NCI-H345 treated with DMSO at 0.1 percent for 48 hours (cell line): Measurements from ENCODE around the gene ZNF48.

Experiments used
- DNase-seq: peaks from one replicate; lab custom pipeline; 2025; ENCODE audit not compliant: unreplicated experiment; lab: John Stamatoyannopoulos, UW

The ZNF48 gene

DNA sequence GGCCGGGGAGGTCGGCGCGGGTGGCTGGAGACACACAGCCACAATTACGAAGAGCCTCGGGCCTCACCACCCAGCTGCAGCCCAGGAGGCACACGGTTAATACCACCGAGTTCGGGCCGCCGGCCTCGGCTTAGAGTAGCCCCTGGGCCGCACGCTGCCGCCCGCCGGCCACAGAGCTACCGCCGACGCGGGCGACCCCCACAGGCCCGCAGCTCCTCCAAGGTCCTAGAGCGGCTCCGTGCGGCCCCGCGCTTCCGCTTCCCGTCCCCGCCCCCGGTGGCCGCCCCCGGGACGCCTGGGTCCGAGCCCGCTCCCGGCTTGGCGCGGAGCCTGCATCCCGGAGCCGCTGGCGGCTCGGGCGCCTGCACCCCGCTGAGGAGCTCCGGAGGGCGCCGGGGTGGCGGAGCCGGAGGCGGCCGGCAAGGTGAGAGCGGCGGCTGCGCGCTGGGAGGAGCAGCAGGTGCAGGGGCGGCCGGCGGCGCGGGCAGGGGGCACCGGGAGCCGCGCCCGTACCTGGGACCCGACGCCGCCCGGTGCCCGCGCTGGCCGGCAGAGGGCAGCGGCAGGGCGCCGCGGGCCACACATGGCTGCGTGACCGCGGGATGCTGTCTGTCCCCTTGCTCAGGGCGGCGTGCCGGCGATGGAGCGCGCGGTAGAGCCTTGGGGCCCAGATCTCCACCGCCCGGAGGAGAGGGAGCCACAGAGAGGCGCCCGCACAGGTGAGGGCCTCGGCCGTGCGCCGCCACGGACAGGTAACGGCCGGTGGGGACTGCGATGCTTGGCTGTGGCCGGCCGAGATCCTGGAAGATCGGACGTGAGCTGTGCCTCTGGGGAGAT is at the start of gene ZNF48:
ZNF48 (plus strand) TSS at position 266 of the 837 bp plus-strand sequence; CDS start at position 641, 375 bp downstream.
- DNase-seq = peak; percentile 75

DNA sequence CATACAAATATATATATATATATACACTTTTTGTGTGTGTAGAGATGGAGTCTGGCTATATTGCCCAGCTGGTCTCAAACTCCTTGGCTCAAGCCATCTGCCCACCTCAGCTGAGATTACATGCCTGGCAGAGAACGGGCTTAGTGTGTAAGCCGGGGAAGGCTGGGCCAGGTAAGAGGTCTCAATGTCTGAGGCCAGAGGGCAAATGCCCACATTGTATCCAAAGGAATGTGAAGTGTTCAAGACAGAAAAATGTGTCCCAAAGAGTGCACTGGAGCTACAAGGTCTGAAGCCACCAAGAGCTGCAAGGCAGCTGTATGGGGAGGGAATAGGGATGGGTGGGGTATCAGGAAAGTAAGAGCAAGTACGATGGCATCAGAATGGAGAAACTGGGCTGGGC is 48.9 kb upstream of the ZNF48 start:
- DNase-seq = no peak

DNA sequence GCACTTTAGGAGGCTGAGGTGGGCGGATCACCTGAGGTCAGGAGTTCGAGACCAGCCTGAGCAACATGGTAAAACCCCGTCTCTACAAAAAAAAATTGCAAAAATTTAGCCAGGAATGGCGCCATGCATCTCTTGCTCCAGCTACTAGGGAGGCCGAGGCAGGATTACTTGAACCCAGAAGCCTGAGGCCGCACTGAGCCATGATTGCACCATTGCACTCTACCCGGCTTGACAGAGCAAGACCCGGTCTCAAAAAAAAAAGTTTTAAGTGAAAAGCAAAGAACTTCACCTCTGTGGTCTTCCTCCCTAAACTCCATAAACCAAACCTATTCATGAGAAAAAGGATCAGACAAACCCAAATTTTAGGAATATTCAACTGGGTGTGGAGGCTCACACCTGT is 47.1 kb upstream of the ZNF48 start:
- no peak for DNase-seq

DNA sequence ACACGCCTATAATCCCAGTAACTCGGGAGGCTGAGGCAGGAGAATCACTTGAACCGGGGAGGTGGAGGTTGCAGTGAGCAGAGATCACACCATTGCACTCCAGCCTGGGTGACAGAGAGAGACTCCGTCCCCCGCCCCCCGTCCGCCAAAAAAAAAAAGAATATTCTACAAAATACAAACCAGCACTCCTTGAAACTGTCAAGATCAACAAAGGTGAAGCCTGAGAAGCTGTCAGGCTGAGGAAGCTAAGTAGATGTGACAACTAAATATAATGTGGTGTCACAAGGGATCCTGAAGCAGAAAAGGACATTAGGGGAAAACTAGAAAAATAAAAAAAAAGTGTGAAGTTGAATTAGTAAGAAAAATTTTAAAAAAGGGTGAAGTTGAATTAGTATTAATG is 46.3 kb upstream of the ZNF48 start:
- DNase-seq = no peak

DNA sequence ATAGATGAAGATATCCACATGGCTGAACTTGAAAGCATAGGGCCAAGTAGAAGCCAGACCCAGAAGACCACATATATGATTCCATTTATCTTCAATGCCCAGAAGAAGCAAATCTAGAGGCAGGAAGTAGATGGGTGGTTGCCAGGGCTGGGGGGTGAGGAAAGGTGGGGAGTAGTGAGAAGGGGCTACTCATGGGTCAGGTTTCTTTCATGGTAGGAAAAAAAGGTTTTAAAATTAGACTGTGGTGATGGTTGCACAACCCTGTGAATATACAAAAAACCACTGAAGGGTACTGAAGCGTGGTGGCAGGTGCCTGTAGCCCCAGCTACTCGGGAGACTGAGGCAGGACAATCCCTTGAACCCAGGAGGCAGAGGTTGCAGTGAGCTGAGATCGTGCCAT is 45.5 kb upstream of the ZNF48 start:
- no peak for DNase-seq

DNA sequence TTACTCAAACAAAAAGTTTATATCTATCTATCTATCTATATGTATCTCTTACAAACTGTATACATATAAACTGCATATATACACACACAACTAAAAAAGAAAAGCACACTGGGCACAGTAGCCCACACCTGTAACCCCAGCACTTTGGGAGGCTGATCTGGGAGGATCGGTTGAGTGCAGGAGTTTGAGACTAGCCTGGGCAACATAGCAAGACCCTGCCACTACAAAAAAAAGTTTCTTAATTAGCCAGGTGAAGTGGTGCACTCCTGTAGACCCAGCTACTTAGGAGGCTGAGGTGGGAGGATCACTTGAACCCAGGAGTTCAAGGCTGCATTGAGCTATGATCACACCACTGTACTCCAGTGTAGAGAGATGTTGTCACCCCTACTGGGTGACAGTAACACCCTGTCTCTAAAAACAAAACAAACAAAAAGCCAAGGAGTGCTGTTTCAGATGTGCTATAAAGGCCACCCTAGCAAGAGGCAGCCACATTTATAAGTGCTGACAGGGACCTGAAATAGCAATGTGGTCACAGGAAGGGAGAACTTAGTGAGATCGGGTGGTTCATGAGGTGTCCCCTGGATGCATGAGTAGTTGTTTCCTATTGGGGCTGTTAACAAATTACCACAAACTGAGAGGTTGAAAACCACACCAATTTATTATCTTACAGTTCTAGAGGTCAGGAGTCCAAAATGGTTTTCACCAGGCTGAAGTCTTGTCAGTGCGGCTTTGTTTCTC is 44.9 kb upstream of the ZNF48 start:
- DNase-seq = no peak

DNA sequence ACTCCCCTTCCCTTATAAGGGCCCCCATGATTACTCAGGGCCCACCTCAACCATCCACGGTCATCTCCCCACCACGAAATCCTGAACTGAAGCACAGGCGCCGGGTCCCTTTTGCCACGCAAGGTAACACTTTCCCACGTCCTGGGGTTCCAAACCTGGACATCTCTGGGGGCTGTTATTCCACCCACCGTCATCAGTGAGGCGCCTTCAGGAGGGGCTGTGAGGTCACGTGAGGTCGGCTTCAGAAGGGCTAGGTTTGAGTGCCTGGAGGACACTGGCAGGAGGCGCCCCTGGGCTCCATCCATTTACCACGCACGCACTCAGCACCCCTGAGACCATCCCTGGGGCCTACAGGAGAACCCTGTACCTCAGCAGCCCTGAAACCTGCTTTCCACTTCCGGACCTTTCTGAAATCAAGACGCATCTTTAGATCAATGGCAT is 44.2 kb upstream of the ZNF48 start:
- no peak for DNase-seq

DNA sequence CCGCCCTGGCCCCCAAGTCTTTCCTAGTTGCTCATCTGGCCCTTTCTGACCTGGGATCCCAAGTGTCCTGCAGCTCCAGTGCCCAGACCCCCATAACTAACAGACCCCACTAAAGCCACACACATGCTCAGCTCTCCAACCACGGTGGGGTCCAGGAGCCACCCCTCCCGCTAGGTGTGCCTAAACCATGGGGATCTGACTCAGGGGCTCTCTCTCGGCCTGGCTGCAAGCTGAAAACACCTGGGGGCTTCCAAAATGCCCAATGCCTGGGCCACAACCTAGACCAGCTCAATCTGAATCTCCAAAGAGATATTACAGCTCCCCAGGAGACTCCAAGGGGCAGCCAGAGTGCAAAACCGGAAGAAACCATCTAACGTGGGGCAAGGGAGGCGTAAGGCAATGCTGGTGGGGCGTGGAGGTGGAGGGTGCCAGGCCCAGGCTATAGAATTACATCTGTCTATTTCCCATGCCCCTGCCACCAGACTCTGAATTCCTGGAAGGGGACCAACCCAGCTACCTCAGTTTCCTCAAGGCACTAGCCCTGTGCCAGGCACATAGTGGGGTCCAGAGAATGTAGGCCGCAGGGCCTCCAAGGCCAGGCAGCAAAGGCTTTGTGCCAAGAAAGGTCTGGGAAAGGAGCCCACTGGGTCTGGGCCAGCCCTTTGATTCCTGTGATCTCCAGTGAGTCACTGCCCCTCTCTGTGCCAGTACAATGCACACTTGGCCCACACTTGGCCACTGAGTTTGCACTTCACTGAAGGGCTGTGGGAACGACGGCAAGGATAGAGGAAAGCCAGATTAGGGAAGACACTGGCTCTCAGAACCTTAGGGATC is 43.4 kb upstream of the ZNF48 start:
- no peak for DNase-seq

DNA sequence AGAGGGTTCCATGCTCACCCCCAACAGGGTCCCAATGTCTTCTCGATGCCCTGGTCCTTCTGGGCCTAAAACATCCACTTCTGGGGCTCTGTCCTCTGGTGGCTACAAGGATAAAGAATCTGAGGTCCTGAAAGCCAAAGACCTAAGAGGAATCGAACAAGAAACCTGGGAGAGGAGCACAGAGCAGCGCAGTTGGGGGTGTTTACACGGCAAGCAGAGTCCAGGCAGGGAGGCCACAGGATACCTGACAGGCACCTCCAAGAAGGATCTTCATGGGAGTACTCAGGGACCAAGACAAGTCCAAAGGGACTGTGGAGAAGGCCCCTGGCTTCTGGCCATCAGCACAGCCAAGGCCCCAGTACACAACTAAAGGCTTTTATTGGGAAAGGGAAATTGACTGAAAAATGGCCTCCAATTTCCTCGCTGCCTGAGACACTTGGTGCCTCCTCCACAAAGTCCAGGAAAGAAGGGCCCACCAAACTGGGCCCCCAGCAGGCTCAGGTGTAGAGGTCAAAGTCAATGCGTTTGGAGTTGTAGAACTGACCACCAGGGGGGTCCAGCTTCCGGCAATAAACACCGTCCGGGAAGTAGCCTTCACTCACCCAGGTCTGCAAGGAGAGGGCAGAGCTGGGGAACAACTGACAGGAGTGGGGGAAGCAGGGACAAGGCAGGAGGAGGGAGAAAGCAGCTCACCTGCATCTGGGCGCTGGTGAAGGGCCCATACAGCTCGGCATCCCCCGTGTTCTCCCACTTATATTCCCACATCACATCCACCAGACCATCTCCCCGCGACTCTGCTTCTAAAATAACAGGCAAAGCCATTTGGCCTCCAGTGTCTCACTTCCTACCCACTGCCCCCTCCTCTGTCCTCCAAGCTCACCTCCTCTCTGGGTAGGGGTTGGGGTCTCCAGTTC is 42.5 kb upstream of the ZNF48 start:
- no peak for DNase-seq

DNA sequence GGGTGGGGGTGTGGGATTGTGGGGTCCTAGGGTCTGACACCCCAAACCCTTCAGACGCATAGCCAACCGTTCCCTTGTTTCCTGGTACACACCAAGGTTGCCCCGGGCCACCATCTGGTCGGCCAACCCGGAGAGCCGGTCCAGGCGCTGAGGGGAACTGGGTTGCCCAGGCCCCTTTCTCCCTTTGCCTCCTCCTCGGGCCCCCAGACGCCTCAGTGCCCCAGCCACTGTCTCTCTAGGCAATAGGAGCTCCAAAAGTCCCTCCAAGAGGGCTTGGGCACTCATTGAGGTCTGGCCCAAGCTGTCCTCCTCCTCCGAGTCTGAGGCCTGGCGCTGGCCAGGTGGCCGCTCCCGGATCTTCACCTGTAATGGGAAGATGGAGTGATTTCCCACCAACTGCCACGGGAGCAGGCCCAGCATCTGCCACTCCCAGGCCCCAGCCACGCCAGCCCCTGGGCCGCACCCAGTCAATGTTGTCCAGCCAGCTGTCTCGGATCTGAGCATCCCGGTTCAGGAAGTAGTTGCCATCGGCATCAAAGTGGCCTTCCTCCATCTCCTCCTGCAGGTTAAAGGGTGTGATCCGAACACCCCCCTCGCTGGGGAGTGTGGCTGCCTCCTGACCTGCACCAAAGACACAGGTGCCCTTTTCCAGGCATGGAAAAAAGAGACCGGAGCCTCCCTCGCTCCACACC is 41.6 kb upstream of the ZNF48 start:
- DNase-seq = no peak

DNA sequence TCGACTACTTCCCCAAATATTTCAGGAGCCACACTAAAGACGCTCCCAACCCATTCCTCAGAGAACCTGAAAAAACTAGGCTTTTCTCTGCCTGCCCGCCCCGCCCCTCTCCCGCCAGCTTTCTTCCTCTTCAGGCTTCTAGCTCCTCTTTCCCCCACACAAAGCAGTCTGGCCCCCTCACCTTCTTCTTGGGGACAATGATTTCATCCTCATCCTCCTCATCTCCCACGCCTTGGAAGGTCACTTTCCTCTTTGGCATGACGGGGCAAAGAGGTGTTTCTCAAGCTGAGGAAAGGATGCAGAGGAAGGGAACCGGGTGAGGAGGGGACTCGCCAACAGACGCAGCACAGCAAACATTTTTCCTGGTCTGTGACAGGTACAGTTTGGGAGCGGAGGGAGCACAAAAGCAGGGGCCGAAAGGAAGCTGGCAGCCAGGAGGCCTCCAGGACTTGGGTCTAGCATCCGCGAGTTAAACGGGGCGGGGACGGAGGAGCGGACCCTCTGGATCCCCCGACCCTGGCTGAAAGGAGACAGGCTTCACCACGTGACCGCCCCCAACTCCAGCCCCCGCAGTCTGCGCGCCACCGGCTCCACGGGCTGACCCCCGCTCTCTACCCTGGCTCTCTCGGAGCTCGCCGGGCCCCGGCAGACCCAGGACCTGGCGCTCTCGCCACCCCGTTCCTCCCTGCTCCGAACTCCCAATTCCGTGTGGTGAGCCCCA is 40.6 kb upstream of the ZNF48 start:
- no peak for DNase-seq

DNA sequence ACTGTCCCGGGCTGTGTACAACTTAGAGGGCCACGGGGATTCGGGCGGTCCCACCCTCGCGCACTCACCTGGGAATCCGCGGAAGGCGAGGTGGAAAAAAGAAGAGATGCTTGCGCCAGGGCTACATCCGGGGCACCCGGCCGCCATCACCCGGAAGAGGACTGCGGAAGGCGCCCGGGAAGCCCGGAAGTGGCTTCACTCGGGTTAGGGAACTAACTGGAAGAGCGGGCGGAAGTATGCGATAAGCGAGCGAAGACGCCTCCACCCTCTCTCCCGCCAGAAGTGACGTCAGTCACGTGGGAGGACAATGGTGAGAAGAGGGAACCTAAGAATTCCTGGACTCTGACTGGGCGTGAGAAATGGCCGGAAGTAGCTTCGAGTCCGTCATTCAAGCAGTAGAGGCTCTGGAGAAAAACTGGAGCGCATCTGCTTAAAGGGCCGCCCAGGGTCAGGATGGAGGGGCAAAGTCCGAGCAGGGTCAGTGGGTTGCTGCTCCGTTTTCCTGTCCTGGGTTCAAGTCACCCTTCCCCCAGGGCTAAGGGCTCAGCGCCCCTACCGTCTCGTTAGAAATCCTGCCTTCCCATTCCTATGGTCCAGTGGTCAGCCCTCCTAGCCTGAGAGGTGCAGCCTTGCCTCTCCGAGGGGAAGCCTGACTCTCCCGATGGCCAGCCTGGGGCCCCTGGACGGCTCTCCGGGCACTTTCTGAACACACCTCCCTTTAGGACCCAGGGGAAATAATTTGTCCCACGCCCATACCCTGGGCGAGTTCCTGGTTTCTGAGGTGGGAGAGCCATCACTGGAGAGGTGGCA is 39.9 kb upstream of the ZNF48 start, which contains the start of gene CD2BP2:
CD2BP2 (minus strand) TSS at position 165 of the 810 bp plus-strand sequence. CDS start 627 bp downstream, outside the sequence.
- peak; percentile 98 for DNase-seq

DNA sequence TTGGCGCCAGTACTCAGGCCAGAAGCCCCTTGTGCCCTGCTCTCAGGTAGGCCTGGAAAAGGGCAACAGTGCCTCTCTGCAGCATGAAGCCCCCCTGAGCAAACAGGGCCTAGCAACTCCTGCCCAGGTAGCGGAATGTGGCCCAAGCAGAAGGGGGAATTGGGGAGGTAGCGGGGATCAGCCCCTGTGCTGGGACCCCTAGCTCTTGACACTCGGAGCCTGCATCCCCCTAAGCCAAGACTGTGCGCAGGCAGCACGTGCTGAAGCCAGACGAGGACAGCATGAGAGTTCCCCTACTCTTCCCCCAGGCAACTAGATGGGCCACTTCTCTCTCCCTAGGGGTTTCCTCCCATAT is 39.3 kb upstream of the ZNF48 start:
- DNase-seq = no peak

DNA sequence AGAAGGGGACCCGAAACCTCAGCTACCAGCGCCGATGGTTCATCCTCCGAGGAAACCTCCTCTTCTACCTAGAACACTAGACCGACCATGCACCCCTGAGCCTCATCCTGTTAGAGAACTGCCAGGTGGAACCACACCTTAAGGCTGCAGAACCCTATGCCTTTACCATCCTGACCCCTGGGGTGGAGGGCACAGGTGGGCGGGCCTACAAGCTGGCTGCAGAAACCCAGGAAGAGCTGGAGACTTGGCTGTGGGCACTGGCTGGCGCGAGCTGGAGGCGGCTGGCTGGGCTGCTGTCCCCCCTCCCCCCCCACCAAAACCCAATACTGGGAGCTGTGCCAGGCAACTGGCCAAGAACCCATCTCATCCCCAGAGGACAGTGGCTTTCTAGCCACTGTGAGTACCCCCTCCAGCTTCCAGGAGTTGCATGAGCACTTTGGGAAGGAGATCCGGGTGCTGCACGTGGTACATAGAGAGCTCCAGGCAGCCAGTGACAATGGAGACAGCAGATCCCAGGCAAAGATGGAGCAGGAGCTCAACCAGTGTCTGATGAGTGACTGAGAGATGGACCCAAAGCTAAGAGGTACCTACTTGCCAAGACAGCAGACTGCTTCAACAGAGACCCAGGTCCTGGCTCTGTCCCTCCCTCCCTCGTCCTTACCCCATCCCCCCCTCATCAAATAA is 38.7 kb upstream of the ZNF48 start:
- no peak for DNase-seq

DNA sequence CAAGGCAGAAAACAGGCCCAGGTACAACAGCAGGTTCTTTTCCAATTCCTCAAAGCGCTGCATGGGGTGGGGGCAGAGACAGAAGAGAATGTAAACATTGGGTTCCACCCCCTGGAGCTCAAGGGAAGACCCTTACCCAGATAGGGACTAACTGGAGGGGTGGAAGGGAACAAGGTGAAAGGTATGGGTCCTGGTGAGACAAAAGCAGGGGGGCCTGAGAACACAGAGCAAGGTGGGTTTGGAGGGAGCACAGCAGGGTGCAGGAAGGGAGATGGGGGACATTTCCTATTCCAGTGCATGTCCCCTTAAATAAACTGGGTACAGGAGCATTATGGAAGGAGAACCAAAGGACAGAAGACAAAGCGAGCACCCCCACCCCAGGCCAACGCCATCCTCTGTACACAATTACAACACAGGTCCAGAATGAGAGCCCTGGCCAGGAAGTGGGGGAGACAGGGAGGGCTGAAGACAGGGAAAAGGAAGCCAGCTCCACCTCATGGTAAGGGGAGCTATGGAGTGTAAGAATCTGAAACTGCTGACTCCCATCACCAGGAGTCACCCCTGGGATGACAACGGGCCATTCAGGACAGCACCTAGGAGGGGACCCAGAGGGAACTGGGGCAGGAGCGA is 38.0 kb upstream of the ZNF48 start:
- DNase-seq = no peak

DNA sequence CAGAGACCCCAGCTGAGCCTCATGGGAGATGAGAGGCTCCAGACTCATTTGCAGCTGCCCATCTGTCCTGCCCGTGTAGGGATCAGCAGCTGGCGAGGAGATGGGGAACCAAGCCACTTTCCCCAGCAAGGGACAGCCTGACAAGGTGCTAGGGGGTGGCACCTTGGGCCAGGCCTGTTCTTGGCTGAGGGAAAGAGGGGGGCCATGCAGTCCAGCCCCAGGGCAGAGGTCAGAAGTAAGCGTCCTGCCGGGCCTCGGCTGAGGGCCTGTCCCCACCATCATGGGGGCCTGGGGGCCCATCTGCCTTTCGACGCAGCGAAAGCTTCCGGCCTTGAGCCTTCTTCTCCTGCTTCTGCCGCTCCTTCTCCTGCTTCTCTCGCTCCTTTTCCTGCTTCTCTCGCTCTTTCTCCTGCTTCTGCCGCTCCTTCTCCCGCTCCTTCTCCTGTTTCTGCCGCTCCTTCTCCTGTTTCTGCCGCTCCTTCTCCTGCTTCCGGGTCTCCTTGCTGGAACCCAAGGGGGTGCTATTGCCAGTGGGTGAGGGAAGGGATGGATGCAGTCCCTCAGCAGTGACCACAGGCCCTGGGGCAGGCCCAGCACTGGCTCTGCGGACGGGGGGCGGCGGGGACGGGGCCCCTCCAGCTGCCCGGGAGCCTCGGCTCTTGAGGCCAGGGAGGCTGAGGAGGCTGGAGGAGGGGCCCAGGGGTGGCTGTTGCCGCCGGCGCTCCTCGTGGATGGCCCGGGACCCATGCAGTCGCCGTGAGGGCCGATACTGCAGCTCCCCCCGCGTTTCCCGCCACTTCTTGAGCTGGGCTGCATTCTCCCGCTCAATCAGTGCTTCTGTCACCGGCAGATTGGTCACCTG is 37.3 kb upstream of the ZNF48 start:
- DNase-seq = no peak
